COLO829 (cell line): ENCODE data around the gene DPH3.
A peak's percentile ranks its signal among the peaks of the same experiment; 100 is the strongest.
"Not testable (repeated sequence)": the region's sequence is repeated elsewhere in the genome, so short reads cannot be mapped to it uniquely, and the experiment has no call there.

Source experiments
- DNase-seq: peaks from one replicate; pipeline ENCODE4 v3.0.0; 2012; ENCODE audit warnings: low spot score

Gene DPH3

GRCh38 chr3:16264708-16265454 lies at the start of gene DPH3, which contains the start of gene OXNAD1:
DPH3 (minus strand) TSS chr3:16264943; CDS start chr3:16264876, 67 bp downstream.
OXNAD1 (plus strand) TSS chr3:16265212; CDS start chr3:16270953, 5,741 bp downstream.
- peak; percentile 93 for DNase-seq

- DNase-seq = no peak
These were observed 49.3 kb upstream of the DPH3 start for GRCh38 chr3:16313886-16314645.

GRCh38 chr3:16311960-16312451 lies 47.3 kb upstream of the DPH3 start:
- DNase-seq = no peak

- not testable (repeated sequence) for DNase-seq
These were observed 45.7 kb upstream of the DPH3 start for GRCh38 chr3:16310486-16310885.

GRCh38 chr3:16309558-16309957 lies 44.8 kb upstream of the DPH3 start:
- DNase-seq = no peak

- no peak for DNase-seq
These were observed 44.0 kb upstream of the DPH3 start for GRCh38 chr3:16308727-16309126.

GRCh38 chr3:16307832-16308531 lies 43.2 kb upstream of the DPH3 start:
- DNase-seq = no peak

GRCh38 chr3:16305111-16305541 lies 40.4 kb upstream of the DPH3 start:
- no peak for DNase-seq

GRCh38 chr3:16304061-16305010 lies 39.6 kb upstream of the DPH3 start:
- no peak for DNase-seq

GRCh38 chr3:16303037-16303575 lies 38.4 kb upstream of the DPH3 start:
- no peak for DNase-seq

GRCh38 chr3:16302082-16302631 lies 37.4 kb upstream of the DPH3 start:
- DNase-seq = no peak

- no peak for DNase-seq
These were observed 36.8 kb upstream of the DPH3 start for GRCh38 chr3:16301507-16301906.

GRCh38 chr3:16300881-16301359 lies 36.2 kb upstream of the DPH3 start:
- DNase-seq = no peak

GRCh38 chr3:16300307-16300706 lies 35.6 kb upstream of the DPH3 start:
- DNase-seq = no peak

GRCh38 chr3:16299746-16300145 lies 35.0 kb upstream of the DPH3 start:
- DNase-seq = no peak

GRCh38 chr3:16298891-16299290 lies 34.1 kb upstream of the DPH3 start:
- DNase-seq = no peak

GRCh38 chr3:16297997-16298885 lies 33.5 kb upstream of the DPH3 start:
- DNase-seq = no peak

GRCh38 chr3:16295298-16295890 lies 30.7 kb upstream of the DPH3 start:
- no peak for DNase-seq

- no peak for DNase-seq
These were observed 30.1 kb upstream of the DPH3 start for GRCh38 chr3:16294844-16295243.
